Aorta (tissue), 5 donors: ENCODE results near the gene AAMP. TPM values are rescaled to one million over a fixed set of nuclear protein-coding genes. Genes with fewer than 3 reads are reported as not detected.

Experiments used
- ATAC-seq: fragments of 200-7000 bp; cut with Tn5 transposase; one replicate; pipeline ENCODE4 v1.9.1; 2022; ENCODE audit warnings: moderate library complexity; ENCODE audit not compliant: low FRiP score
- DNase-seq, 2 donors: peaks; one replicate each; pipeline ENCODE4 v3.0.0-alpha.2; 2020
- H3K27ac ChIP-seq, 2 donors: one replicate each; pipeline ENCODE4 v1.5.1; 2013; ENCODE audit warnings: low read length in 2 of 2, mild to moderate bottlenecking in 2 of 2, moderate library complexity in 2 of 2, control low read depth in 1 of 2, inconsistent platforms in 1 of 2, low read depth in 1 of 2
- H3K27me3 ChIP-seq, 2 donors: one replicate each; pipeline ENCODE4 v1.6.1; 2013; ENCODE audit warnings: control low read depth in 1 of 2, low read length in 1 of 2, mild to moderate bottlenecking in 1 of 2, moderate library complexity in 1 of 2; ENCODE audit not compliant: insufficient read depth in 2 of 2, control insufficient read depth in 1 of 2
- H3K36me3 ChIP-seq, 2 donors: one replicate each; pipeline ENCODE4 v1.6.1; 2013; ENCODE audit warnings: control low read depth in 1 of 2, low read length in 1 of 2, mild to moderate bottlenecking in 1 of 2; ENCODE audit not compliant: insufficient read depth in 2 of 2, control insufficient read depth in 1 of 2
- H3K4me1 ChIP-seq, 2 donors: one replicate each; pipeline ENCODE4 v1.6.1; 2013; ENCODE audit warnings: low read length in 2 of 2, control low read depth in 1 of 2, mild to moderate bottlenecking in 1 of 2, moderate library complexity in 1 of 2; ENCODE audit not compliant: insufficient read depth in 2 of 2, control insufficient read depth in 1 of 2
- H3K4me3 ChIP-seq, 2 donors: one replicate each; pipeline ENCODE4 v1.5.1; 2013; ENCODE audit warnings: low read length in 2 of 2, control low read depth in 1 of 2, mild to moderate bottlenecking in 1 of 2
- H3K9me3 ChIP-seq: one replicate; pipeline ENCODE4 v1.6.1; 2013; ENCODE audit warnings: mild to moderate bottlenecking, low read length; ENCODE audit not compliant: control insufficient read depth
- WGBS, 2 donors: extraction: QIAGEN DNeasy Blood & Tissue Kit; methylation state at CpG; one replicate each; pipeline ENCODE4 v1.1.7; 2013; 5-methylcytosine and 5-hydroxymethylcytosine counted together
- intact Hi-C, 2 donors: fragments of 100-400 bp; cut with DNase I; formaldehyde crosslinking; loops; one replicate each; pipeline versions ENCODE4 v1.14.2 to v1.15.0; 2022
- microRNA-seq, 2 donors: library from miRNA; unstranded; fragments of <30 nt; microRNA quantifications; one replicate each; pipeline ENCODE4 v1.2.0, GENCODE V29; 2020
- polyA plus RNA-seq, 2 donors: library from polyadenylated mRNA; stranded (reverse); fragments of 200-250 nt; gene quantifications; one replicate each; pipeline ENCODE4 v1.2.3, GENCODE V29; 2013
- total RNA-seq, 2 donors: library from RNA; stranded (reverse); fragmentation: NEBNext Ultra II Directional; extraction: Animal tissue kit (Norgen Biotek cat#: 25700); gene quantifications; one replicate each; pipeline ENCODE4 v1.2.1, GENCODE V29; 2021
- donor health status: healthy with polysubstance abuse.
- donor health status: Bipolar disorder and iron deficiency.
- donor health status: DM: no; HTN: no; CAD: no.
- donor health status: DM: no; HTN: no; CAD: no.
- donor health status: DM: yes; HTN: yes; CAD: no.

The AAMP gene
- total and polyA plus RNA-seq, 4 donors = 50.8 to 80.9 (median 57.0) TPM

- Histone ChIP-seq H3K36me3 (no peaks in the 10 kb centered on the region), H3K27me3 (no peaks in the 10 kb centered on the region), H3K4me3 (peak overlapping the region; percentile 94 to 97), H3K27ac (peak overlapping the region; percentile 33 to 92), H3K9me3 (no peaks in the 10 kb centered on the region), H3K4me1 (peaks cover 3 to 15% of the 10 kb centered on the region in 2 donors)
- ATAC-seq (no peak), DNase-seq (no peak)
- 5 to 7% methylated on average over 4 of the region's 4 CpGs for WGBS, 2 donors
- intact Hi-C loops = loop anchor here in 1 of 2 donors (5.0 kb wide), 1 partner anchor 189 kb away; no protein-coding TSS in a partner anchor
These were observed 51.4 kb downstream of the AAMP start for GRCh38 chr2:218218268-218219185.

GRCh38 chr2:218217360-218218267 lies 52.3 kb downstream of the AAMP start:
- DNase-seq (peak; percentile 81 to 88), ATAC-seq (peak; percentile 85)
- H3K27me3 ChIP-seq = no peaks in the 10 kb centered on the region
- intact Hi-C loops = loop anchor here in 1 of 2 donors (2.0 to 5.0 kb wide), 2 partner anchors 13 to 190 kb away; no protein-coding TSS in a partner anchor
- H3K36me3 ChIP-seq = no peaks in the 10 kb centered on the region
- H3K4me1 ChIP-seq = peaks cover 3 to 13% of the 10 kb centered on the region in 2 donors
- H3K27ac ChIP-seq = peak overlapping the region; percentile 64 to 92
- no peaks in the 10 kb centered on the region for H3K9me3 ChIP-seq
- WGBS, 2 donors = 1% methylated on average over 45 to 47 of the region's 47 CpGs
- H3K4me3 ChIP-seq = peak overlapping the region; percentile 94 to 97

GRCh38 chr2:218216674-218217359 lies 53.1 kb downstream of the AAMP start, which contains the start of gene ARPC2:
Gene ARPC2, plus strand, starts transcription at chr2:218217189. Its CDS starts 282 bp downstream, at chr2:218217471.
- 0% methylated on average over 43 to 60 of the region's 60 CpGs for WGBS, 2 donors
- H3K27ac ChIP-seq = peak within 1 kb of the TSS; percentile 64 to 92
- H3K36me3 ChIP-seq = no peaks in the 10 kb centered on the region
- DNase-seq (peak; percentile 97 to 99), ATAC-seq (peak; percentile 98)
- no peaks in the 10 kb centered on the region for H3K27me3 ChIP-seq
- intact Hi-C loops = loop anchor here in 1 of 2 donors (2.0 to 5.0 kb wide), 2 partner anchors 14 to 190 kb away; no protein-coding TSS in a partner anchor
- H3K4me3 ChIP-seq = peak within 1 kb of the TSS; percentile 94 to 97
- H3K9me3 ChIP-seq = no peaks in the 10 kb centered on the region
- H3K4me1 ChIP-seq = peaks cover 3 to 10% of the 10 kb centered on the region in 2 donors

- H3K27me3 ChIP-seq = no peaks in the 10 kb centered on the region
- intact Hi-C loops = loop anchor here in 1 of 2 donors (2.0 to 5.0 kb wide), 2 partner anchors 14 to 191 kb away; no protein-coding TSS in a partner anchor
- peaks cover 3 to 10% of the 10 kb centered on the region in 2 donors for H3K4me1 ChIP-seq
- peak overlapping the region; percentile 5 to 97 for H3K4me3 ChIP-seq
- DNase-seq (no peak), ATAC-seq (peak; percentile 12)
- H3K36me3 ChIP-seq = no peaks in the 10 kb centered on the region
- 43 to 50% methylated on average over 9 of the region's 9 CpGs for WGBS, 2 donors
- H3K27ac ChIP-seq = peak overlapping the region in 1 of 2 donors; percentile 53
- no peaks in the 10 kb centered on the region for H3K9me3 ChIP-seq
These were observed 53.6 kb downstream of the AAMP start for GRCh38 chr2:218216336-218216673.

Small RNA genes within 50 kb of the gene (microRNA-seq; reads per million reads assigned to microRNA genes)
- gene MIR6513 = 6.0 to 8.9 reads per million in 2 donors

Other genes with a start within 250 kb of the AAMP start
- under 1 TPM; 0.39 to 0.45 TPM for gene RUFY4, start 200.9 kb downstream of the AAMP start, total RNA-seq
- gene RUFY4, start 200.9 kb downstream of the AAMP start, polyA plus RNA-seq = not detected
- 1 to 10 TPM; 3.1 to 4.9 TPM for gene CXCR2, start 144.1 kb downstream of the AAMP start, total RNA-seq
- gene CXCR2, start 144.1 kb downstream of the AAMP start, polyA plus RNA-seq = 1 to 10 TPM in 1 of 2 donors, under 1 TPM in 1; 0.05 to 1.1 TPM
- 1 to 10 TPM; 1.8 to 3.5 TPM for gene CXCR1, start 103.2 kb downstream of the AAMP start, total RNA-seq
- gene CXCR1, start 103.2 kb downstream of the AAMP start, polyA plus RNA-seq = under 1 TPM; 0.20 to 0.63 TPM
- gene ARPC2, start 52.9 kb downstream of the AAMP start, total RNA-seq = 100 to 1,000 TPM; 351 to 367 TPM
- gene ARPC2, start 52.9 kb downstream of the AAMP start, polyA plus RNA-seq = 100 to 1,000 TPM; 297 to 467 TPM
- 1 to 10 TPM; 1.6 to 3.7 TPM for gene GPBAR1, start 9.1 kb downstream of the AAMP start, total RNA-seq
- gene GPBAR1, start 9.1 kb downstream of the AAMP start, polyA plus RNA-seq = 1 to 10 TPM in 1 of 2 donors, under 1 TPM in 1; 0.46 to 3.1 TPM
- 10 to 100 TPM; 26.9 to 40.2 TPM for gene PNKD, start 382 bp upstream of the AAMP start, total RNA-seq
- 100 to 1,000 TPM in 1 of 2 donors, 10 to 100 TPM in 1; 91.2 to 108 TPM for gene PNKD, start 382 bp upstream of the AAMP start, polyA plus RNA-seq
- 100 to 1,000 TPM; 264 to 294 TPM for gene TMBIM1, start 22.4 kb upstream of the AAMP start, total RNA-seq
- 100 to 1,000 TPM; 100 to 159 TPM for gene TMBIM1, start 22.4 kb upstream of the AAMP start, polyA plus RNA-seq
- not detected for gene CATIP, start 86.7 kb upstream of the AAMP start, total RNA-seq
- under 1 TPM; 0.03 to 0.50 TPM for gene CATIP, start 86.7 kb upstream of the AAMP start, polyA plus RNA-seq
- gene SLC11A1, start 112.1 kb upstream of the AAMP start, total RNA-seq = 10 to 100 TPM; 40.1 to 56.1 TPM
- 1 to 10 TPM; 1.9 to 4.1 TPM for gene SLC11A1, start 112.1 kb upstream of the AAMP start, polyA plus RNA-seq
- 100 to 1,000 TPM; 141 to 162 TPM for gene CTDSP1, start 129.7 kb upstream of the AAMP start, total RNA-seq
- gene CTDSP1, start 129.7 kb upstream of the AAMP start, polyA plus RNA-seq = 100 to 1,000 TPM in 1 of 2 donors, 10 to 100 TPM in 1; 61.6 to 137 TPM
- under 1 TPM in 1 of 2 donors, not detected in 1; 0.65 TPM for gene VIL1, start 149.0 kb upstream of the AAMP start, total RNA-seq
- 10 to 100 TPM in 1 of 2 donors, 1 to 10 TPM in 1; 1.1 to 40.3 TPM for gene VIL1, start 149.0 kb upstream of the AAMP start, polyA plus RNA-seq